NCI-H146 (cell line): ENCODE measurements around the gene LRRC17.

Experiments
- DNase-seq: peaks from one replicate; lab custom pipeline; 2025; lab: John Stamatoyannopoulos, UW

The LRRC17 gene

DNA sequence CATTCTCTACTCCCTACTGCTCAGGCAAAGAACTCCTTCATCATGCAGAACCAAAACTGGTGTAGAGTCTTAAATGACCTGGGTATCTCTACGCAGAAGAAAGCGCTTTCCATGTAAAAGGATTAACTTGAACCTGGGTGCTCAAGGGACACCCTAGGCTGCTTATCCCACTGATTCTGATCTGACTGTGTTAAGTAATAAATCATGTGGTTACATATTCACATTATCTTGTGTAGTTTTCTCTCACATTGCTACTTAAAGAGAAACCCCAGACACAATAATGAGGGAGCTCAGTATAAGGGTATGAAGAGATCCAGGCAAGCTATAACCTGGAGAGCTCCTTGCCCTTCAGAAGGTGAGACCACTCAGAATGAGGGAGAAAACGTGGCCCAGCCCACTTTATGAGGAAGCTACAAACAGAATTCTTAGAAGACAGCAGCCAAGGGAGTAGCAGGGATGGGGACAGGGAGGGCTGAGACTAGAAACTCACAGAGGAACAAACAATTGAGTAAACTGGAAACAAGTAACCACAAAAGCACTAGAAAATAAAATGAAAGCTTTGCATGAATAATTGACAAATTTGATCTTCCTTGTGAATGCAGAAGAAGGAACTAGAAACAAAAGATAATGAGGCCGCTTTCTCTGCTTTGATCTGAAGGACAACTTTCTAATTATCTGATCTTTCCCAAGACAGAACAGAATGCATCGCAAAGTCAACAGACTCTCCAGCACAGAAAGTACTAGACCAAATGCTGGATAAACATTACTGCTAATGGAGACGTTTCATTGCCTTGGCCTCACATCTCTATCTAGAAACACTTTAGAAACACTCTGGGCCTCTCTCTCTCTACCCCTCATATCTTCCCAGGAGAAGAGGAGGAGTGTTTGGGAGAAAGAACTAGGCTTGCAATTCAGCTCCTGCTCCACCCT lies 76.1 kb downstream of the LRRC17 start:
- DNase-seq: no peak

DNA sequence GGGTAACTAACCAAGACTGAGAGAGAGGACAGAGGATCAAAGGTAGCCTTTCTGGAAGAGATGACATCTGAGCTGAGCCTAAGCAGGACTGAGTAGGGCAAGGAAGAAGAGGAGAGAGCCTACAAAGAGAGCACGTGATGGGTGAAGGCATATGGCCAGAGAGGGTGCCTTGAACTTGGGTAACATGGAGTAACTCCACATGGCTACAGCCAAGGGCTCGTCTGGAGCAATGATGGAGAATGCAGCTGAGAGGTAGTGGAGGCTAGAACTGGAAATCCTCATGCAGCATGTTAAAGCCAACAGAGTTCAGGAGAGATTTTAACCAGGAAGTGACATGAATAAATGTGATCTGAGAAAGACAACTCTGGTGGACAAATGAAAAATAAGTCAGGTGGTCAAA lies 77.8 kb downstream of the LRRC17 start:
- DNase-seq: no peak

DNA sequence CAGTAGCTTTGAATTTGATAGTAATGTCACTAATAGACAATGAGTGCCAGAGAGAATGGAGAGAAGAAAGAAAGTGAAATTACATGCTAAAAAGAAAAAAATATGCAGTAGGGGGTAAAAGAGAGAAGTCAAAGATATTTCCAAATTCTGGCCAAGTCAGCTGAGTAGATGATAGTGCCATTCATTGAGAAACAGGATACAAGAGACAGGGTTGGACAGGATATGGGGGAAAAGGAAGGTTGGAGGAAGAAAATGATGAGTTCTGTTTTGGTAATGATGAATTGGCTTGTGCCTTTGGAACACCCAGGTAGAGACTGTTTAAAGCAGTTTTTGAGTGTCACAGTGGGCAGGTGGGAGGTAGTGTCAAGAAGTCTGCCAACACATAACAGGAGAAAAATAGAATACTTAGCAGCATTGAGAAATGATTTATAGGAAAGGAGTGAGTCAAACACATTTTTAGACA lies 78.3 kb downstream of the LRRC17 start:
- no peak for DNase-seq

DNA sequence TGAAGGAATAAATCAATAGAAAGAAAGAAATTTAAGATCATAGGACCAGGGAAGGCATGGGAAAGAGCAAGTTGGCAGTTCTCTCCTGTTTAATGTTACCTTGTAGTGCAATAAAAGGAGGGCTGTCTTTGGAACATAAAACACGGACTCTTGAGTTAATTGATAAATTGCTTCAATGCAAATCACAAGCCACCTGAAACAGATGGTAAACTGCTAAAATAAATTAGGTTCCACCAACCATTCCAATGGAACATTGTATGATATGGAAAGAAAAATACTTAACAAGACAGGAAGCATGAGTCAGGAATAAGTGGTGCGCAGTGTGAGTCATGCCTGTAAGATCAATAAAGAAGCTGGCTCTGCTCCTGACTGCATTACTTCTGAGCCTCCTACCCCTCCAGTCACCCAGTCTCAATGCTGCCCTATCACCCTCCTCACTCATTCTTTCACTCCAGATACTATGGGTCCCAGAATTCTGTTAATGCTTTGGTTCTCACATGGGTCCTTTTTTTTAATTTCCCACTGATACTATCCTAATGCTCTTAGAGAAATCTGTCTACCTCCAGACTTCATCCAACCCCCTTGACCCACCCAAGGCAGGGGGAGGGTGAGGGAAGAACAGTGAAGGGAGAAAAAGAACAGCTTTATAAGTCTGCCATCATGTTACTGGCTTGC lies 78.9 kb downstream of the LRRC17 start:
- DNase-seq: peak; percentile 3

DNA sequence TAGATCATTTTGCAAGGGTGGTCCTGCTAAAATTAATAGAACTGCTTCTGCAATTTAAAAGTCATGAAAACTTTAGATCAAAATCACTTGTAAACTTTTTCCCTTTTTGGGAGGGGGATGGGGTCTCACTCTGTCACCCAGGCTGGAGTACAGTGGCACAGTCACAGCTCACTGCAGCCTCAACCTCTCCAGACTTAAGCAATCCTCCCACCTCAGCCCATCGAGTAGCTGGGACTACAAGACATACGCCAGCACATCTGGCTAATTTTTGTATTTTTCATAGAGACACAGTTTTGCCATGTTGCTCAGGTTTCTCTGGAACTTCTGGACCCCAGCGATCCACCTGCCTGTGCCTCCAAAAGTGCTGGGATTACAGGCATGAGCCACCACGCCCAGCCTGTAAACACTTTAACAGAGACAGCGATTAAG lies 79.7 kb downstream of the LRRC17 start:
- DNase-seq: no peak

DNA sequence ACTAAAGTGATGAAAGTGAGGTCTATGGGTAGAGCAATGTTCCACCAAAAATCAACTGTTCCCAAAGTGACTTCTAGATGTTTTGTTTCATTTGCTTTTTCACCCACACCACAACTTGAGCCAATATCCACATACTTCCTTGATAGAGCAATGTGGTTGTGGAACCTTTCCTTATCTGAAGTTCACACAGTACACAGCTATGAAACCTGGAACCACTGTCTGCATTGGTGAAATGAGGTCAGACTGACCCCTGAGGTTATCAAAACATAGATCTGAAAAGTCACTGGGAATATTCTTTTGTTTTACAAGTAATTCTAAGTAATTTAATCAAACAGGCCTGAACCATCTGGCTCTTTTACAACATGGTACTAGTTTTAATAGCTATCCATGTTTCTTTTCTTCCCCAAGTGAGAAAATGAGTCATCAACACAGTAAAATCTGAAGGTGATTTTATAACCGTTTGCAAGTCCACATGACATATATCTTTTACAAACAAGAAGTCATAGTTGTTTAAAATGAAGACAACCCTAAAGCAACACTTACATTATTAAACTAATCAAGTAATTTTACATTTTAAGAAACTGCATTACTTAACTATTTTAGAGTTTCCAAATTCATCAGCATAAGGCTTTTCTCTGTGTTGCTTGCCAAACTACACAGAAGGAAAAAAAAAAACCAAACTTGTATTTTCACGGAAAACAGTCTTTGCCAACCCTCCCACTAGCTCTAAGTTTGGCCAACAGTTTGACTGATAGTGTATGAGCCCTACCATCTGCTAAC lies 80.3 kb downstream of the LRRC17 start:
- no peak for DNase-seq

DNA sequence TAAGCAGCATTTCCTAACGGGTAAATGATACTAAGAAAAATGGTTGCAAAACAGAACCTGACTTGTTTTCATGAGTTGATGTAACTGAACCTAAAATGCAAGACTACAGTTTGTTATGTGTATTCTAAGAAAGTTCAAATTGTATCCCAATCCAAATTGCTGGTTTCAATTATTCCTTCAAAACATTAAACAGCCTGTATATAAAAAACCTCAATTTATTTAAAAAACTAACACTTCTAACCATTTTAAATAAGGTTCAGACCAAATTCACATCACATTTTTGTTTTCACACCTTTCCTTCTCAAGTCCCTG lies 80.9 kb downstream of the LRRC17 start:
- no peak for DNase-seq

DNA sequence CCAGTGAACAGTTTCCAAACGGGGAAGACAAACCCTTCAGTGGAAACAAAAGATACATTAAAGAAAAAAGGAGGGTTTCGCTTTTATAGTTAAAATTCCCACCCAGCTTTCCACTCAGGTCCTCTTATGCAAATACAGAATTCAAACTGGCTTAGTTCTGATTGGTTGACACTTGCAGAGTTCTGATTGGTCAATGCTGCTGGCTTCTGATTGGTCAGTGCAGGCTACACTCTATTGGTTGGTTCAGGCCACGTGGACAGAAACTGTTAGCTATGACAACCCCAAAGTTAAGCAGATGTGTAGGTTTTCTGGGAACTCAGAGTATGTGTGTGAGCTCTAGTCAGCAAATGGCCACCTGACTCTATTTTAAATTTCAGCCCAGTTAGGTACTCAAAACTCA lies 81.8 kb downstream of the LRRC17 start:
- no peak for DNase-seq
